Breast epithelium (tissue), 3 donors: ENCODE results near the gene PPIC.
"Not testable (repeated sequence)": the region's sequence is repeated elsewhere in the genome, so short reads cannot be mapped to it uniquely, and the experiment has no call there.

ENCODE experiments used
- POLR2A ChIP-seq: fragments of 450-650 bp; IDR thresholded peaks from one replicate; pipeline ENCODE4 v1.6.1; 2016; ENCODE audit warnings: antibody characterized with exemption, mild to moderate bottlenecking, moderate library complexity
- POLR2AphosphoS5 ChIP-seq, 3 donors: sonication (generic); formaldehyde crosslinking; IDR thresholded peaks; one replicate each; pipeline ENCODE4 v1.6.1; 2017; ENCODE audit warnings: antibody characterized with exemption in 3 of 3
- TF ChIP-seq, protein P1 (sequence below), 3 donors: fragments of 450-650 bp; IDR thresholded peaks; one replicate each; pipeline ENCODE4 v1.5.1; 2016 to 2017; ENCODE audit warnings: antibody characterized with exemption in 3 of 3, mild to moderate bottlenecking in 3 of 3, moderate library complexity in 3 of 3

DNA sequence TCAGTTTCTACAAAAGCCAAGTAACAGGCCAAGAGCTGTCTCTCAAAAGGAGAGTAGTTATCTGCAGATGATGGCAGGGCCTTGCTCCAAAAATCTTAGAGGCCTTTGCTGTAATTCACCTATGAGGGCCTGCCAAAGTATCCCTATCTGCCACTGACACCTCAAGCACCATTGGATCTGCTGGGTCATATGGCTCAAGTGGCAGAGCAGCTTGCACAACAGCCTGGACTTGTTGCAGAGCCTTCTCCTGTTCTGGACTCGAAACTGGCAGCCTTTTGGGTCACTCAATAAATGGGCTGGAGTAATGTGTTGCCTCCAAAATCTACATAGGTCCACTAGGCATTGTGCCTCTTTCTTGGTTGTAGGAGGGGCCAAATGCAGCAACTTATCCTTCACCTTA, 62.8 kb downstream of the PPIC start:
- TF ChIP-seq, protein P1, sequence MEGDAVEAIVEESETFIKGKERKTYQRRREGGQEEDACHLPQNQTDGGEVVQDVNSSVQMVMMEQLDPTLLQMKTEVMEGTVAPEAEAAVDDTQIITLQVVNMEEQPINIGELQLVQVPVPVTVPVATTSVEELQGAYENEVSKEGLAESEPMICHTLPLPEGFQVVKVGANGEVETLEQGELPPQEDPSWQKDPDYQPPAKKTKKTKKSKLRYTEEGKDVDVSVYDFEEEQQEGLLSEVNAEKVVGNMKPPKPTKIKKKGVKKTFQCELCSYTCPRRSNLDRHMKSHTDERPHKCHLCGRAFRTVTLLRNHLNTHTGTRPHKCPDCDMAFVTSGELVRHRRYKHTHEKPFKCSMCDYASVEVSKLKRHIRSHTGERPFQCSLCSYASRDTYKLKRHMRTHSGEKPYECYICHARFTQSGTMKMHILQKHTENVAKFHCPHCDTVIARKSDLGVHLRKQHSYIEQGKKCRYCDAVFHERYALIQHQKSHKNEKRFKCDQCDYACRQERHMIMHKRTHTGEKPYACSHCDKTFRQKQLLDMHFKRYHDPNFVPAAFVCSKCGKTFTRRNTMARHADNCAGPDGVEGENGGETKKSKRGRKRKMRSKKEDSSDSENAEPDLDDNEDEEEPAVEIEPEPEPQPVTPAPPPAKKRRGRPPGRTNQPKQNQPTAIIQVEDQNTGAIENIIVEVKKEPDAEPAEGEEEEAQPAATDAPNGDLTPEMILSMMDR (IDR thresholded peaks at IDR 0.05) = not testable (repeated sequence)
- TF ChIP-seq POLR2A; POLR2AphosphoS5 (IDR thresholded peaks at IDR 0.05): not testable (repeated sequence)
